Erythroblast (primary cell): Measurements from ENCODE around the gene SPNS2.

Experiments used
- DNase-seq, 2 experiments: peaks; one replicate each; lab custom pipeline; 2025; lab: John Stamatoyannopoulos, UW
- GATA1 ChIP-seq: IDR thresholded peaks from 2 replicates; pipeline ENCODE4 v1.6.1; 2011; ENCODE audit warnings: low read depth, mild to moderate bottlenecking, control low read depth, low read length, moderate library complexity
- POLR2A ChIP-seq: IDR thresholded peaks from 2 replicates; pipeline ENCODE4 v1.6.1; 2011; ENCODE audit warnings: mild to moderate bottlenecking, low read length

SPNS2 gene

DNA sequence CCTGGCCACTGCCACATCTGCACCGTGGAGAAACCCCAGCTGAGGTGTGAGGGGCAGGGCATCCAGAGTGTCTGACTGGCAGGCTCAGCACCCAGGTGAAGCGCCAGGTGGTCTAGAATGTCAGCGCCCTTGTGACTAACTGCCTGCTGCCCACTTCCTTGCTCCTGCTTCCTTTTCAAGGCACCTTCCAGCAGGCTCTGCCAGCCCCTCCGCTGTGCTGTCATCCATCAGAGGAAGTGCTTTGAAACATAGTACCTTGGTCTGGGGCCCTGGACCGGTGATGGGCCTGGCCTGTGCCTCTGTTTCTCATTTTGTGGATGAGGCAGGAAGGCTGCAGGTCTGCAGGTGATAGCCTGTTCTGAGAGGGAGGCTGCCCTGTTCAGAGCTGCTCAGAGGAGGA is 5.5 kb downstream of the SPNS2 start:
- no peak for TF ChIP-seq GATA1
- no peak for TF ChIP-seq POLR2A
- no peak for DNase-seq

DNA sequence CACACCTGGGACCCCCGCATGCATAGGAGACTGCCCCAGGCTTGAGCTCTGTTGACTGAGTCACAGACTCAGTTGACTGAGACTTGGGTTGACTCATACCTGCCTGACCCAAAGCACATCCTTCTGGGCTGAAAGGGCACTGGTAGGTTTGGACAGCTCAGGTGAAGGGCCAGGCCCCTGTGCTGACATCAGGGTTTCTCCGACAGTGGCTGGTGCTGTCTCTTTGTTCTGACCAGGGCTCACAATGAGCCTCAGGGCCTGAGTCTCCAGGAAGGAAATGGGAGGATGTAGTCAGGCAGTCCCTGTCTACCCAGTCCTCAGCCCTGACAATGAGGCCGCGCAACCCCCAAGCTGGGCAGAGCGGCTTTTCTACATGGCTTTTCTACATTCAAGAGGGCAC is 6.5 kb downstream of the SPNS2 start:
- TF ChIP-seq GATA1 (no peak), POLR2A (no peak)
- no peak for DNase-seq

DNA sequence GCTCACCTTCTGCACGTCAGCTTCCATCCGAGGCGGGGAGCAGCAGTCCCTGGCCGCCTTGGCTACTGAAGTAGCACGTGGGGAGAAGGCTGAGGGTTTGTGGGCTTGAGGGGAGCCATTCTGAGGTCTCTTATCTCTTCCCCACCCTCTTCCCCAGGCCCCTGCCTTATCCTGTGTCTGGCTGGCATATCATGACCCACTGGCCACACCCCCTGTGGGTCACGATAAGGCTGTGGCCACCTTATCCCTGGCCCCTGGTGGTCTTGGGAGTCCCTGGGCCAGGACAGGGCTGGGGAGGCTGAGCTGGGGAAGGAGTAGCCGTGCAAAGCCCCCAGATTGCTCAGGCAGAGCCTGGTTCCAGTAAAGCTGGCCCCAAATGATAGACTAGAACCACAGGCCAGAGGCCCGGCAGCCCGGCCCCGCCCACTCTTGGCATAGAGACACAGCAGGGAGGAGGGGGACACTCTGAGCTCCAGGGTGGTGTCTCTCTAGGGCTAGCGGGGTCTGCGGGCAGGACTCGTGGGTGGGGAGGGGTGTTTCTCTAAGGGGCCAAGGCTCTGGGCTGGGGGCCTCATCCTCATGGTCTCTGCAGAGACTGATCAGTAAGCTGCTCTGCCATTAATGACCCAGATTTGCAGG is 7.6 kb downstream of the SPNS2 start:
- DNase-seq, result peak; percentile 60 to 89

DNA sequence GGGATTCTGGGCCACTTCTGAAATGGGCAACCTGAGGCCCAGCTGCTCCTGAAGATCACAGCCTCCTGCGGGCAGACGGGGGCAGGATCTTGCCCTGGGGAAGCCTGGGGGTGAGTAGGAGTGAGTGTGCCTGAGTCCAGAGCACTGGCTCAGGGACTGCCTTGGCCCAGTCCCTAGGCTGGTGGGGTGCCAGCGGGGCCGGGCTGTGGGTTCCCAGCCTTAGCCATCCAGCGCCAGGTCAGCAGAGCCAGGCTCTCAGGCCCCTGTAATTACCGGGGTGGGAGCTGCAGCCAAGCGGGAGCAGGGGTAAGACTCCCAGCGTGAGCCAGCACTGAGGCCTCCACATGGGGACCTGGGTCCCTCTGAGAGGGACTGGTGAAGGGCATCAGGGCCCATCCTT is 8.2 kb downstream of the SPNS2 start:
- no peak for DNase-seq
- TF ChIP-seq POLR2A (no peak), GATA1 (no peak)

More for the DNA sequence above, 7.6 kb downstream of the SPNS2 start:
- no peak for TF ChIP-seq POLR2A
- no peak for TF ChIP-seq GATA1

DNA sequence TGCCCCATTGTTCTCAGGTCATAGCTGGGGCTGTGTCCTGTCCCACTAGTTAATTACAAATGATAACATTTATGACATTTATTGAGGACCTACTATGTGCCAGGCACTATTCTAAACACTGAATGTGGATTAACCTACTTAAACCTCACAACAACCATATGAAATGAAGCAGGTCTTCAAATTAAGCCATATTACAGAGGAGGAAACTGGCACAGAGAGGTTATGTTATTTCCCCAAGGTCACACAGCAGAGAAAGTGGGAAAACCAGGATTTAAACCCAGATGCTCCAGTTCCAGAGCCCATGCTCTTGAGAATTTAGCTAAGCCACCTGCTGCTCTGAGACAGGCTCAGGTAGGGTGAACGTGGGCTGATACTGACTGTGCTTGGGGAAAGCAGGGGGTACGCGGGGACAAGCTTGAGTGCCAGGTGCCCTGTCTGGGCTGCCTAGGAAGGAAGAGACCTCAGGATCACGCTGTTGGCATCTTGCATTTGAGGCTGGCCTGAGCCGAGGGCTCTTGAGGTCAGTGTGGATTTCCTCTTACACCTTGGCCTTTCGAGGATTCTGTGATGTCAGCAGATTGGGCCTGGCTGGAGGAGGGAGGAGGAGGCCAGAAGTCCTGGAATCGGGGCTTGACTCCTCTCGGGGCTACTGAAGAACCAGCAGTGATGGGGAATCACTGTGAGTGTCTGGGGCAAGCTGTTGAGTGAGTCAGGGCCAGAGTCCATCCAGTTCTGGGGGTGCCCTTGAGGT is 8.9 kb downstream of the SPNS2 start:
- DNase-seq, result no peak
- TF ChIP-seq GATA1 (no peak), POLR2A (no peak)

DNA sequence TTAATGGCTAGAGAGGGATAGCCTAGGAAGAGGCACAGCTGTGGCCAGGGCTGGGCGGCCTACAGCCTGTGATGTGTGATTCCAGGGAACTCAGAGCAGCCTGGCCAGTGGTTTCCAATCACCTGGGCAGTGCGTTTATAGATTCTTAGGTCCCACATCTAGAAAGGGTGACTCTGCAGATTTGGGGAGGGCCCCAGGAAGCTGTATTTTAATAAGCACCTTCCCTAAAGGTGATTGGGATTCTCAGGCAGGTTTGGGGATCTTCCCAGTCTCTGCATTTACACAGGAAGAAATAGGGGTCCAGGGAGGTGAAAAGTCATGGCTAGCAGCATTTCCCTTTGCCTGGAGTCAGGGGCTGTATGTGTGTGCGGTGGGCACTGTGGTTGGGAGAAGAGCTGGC is 9.5 kb downstream of the SPNS2 start:
- TF ChIP-seq POLR2A (no peak), GATA1 (no peak)
- no peak for DNase-seq

DNA sequence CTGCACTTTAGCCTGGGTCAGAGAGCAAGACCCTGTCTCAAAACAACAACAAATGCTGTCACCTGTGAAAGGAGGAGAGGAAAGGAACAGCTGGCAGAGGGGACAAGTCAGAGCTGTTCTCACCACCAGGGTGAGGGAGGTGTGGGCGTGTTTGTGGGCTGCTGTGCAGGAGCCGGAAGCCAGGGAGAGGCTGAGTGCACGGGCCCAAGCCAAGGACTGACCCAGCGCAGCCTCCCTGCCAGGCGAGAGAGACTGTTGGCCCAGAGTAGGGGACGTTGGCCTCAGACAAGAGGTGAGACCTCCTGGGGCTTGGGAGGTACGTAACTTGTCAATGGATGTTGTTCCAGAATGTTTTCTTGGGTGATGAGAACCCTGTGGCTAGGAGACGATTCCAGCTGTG is 10.7 kb downstream of the SPNS2 start:
- TF ChIP-seq GATA1 (no peak), POLR2A (no peak)
- DNase-seq, result no peak

DNA sequence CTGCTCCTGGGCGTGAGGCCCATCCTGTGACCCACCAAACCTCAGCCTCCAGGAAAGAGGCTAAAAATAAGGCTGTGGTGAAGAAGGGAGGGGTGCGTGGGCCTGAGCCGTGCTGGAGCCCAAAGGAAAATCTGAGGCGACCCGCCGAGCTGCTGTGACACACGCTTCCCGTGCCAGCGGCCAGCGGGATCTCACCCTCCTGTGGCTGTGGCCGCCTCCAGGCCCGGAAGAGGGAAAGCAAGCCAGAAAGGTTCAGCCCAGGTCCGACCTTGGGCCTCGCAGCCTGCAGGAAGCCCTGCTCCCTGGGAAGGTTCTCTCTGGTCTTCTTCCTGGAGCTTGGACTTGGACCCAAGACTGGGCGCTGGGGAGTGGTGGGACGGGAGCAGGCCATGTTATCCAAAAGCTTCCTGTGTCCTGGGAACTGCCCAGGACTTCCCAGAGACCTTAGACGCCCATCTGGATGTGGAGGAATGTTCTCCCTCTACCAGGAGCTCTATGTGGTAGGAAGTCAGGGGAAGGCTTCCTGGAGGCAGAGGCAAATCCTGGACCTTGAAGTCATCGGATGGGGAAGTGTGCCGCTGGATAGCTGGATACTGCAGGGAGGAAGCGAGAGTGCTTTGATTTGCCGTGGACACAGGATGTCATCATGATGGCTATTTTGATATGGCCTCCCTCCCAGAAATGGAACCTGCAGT is 11.4 kb downstream of the SPNS2 start:
- no peak for TF ChIP-seq GATA1
- TF ChIP-seq POLR2A, result no peak
- DNase-seq, result no peak

DNA sequence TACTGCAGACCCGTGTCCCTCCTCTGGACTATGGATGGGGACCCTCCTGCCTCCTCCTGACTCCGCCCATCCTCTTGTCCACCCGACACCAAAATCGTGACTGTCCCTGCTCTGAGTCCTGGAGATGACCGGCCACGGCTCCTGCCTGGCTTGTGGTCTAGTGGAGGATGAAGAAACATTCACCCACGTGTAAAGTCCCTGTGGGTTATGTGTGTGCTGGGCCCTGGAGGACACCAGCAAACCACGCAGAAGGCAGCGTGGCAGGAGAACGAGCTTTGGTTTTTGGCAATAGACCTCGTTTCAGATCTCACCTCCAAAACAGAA is 11.9 kb downstream of the SPNS2 start:
- DNase-seq, result no peak
- no peak for TF ChIP-seq POLR2A
- TF ChIP-seq GATA1, result no peak

DNA sequence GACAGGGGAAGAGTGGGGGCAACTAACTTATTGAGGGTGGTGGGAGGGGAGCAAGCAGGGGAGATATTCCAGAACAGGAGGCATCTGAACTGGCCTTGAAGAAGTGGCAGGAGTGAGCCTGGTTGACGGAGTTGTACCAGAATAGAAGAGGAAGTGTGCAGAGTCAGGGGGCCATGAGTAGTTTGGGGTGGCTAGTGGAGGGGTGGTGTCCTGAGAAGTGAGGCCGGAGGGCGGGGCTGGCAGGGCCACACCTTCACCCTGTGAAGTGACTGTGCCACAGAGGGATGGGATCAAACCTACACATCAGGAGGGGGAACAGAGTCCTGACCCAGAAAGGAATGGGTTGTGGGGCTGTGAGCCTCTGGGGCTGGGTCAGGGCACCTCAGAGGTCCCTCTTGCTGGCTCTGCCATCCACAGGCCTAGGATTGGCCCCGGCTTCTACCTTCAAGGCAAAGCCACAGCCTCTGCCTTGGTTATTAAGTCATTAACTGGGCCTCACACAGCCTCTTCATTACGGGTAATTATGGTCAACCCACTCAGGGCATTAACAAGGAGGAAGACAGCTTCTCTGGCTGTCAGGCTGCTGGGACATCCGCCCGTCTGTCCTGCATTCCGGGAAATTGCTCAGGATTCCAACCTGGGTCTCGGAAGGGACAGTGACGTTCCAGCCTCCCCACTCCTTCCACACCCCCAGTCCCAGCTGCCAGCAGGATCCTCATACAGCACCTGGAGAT is 12.7 kb downstream of the SPNS2 start:
- TF ChIP-seq GATA1 (no peak), POLR2A (no peak)
- DNase-seq, result no peak

DNA sequence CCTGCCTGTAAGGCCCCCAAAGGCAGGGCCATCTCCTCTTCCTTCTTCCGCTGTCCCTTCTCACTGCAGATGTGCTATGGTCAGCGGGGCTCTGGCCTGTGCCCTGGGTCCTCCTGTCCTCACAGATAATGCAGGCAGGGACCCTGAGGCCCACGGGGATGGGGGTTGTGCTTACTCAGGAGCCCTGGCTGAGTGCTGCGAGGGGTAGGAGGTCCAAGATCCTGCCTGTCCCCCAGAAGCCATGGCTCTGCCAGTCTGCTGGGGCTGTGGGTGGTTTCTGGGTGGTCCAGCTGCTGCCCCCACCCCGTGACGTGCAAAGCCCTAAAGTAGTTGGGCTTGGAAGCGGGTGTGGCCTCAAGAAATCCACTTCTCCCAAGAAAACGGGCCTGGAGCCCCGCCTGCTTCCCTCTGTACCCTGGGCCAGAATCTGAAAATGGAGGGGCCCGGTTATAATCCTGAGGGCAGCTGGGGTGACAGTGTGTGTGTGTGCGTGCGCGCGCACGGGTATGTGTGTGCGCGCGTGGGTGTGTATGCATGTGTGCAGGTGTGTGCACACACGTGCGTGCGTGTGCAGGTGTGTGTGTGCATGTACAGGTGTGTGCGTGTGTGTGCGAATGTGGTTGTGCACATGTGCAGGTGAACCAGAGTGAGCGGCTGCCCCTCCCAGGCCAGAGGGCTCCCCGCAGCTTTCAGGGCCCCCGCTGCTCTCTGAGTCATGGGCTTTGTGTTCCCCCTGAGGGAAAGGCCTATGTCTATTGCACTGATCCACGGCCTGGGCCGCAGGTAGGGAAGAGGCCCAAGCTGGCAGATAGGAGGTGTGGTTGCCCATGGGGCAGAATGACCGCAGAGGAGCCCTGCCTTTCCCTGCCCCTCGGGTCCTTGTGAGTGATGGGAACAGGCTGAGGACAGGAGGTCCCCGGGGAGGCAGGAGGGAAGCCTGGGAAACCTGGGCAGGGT is 13.8 kb downstream of the SPNS2 start:
- no peak for TF ChIP-seq GATA1
- no peak for TF ChIP-seq POLR2A
- no peak for DNase-seq

DNA sequence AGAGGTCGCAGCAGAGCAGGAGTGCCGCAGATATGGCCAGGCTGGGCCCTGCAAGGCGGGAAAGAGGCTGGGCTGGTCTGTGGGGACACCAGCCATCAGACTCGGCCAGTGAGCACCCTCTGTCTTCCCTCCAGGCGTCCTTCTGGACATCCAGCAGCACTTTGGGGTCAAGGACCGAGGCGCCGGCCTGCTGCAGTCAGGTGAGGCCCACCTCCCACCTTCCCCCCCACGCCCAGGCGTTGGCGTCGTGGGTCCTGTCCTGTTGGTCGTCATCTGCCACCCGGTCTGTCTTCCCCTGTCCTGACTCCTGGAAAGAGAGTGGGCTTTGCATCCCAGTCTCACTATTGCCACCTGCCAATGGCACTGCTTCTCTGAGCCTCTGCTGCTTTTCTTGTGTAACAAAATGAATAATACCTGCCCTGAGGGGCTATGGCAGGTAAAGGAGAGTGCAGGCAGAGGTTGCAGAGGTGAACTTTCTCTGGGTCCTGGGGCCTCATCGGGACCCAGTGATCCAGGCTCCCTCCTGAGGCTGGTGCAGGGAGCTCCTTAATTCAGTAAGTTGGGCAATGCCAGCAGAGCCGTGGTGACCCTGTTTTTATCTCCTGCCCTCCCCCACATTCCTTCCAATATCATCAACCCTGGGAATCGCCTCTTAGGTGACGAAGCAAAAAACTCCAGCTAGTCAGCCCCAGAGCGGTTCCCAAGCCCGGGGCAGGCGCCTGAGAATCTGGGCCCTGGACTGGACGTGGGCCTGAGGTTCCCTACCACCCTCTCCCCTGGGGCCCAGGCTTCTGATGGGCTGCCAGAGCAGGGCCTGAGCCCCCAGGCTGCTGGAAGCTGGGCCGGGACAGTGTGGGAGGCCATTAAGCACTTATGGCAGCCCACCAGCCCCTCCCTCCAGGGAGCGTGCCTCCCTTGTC is 14.7 kb downstream of the SPNS2 start:
- TF ChIP-seq GATA1 (no peak), POLR2A (no peak)
- DNase-seq, result no peak
